GM21529 (cell line): ENCODE results near the gene UBE2E1.

Source experiments
- ATAC-seq: cut with Tn5 transposase; IDR thresholded peaks from one replicate; pipeline ENCODE4 v1.9.1; 2021; ENCODE audit not compliant: unreplicated experiment

The UBE2E1 gene

GRCh38 chr3:23805633-23806533 lies at the start of gene UBE2E1:
Gene UBE2E1 (plus strand): TSS chr3:23805955. CDS start chr3:23807270, 1,315 bp downstream.
- ATAC-seq = peak; percentile 60

GRCh38 chr3:23756206-23756840 lies 49.4 kb upstream of the UBE2E1 start:
- ATAC-seq = no peak

GRCh38 chr3:23758253-23758838 lies 47.4 kb upstream of the UBE2E1 start:
- ATAC-seq = no peak

- ATAC-seq = peak; percentile 4
Observed at GRCh38 chr3:23760325-23760724, 45.4 kb upstream of the UBE2E1 start.

- peak; percentile 45 for ATAC-seq
Observed at GRCh38 chr3:23760871-23761373, 44.8 kb upstream of the UBE2E1 start.

GRCh38 chr3:23761440-23761896 lies 44.3 kb upstream of the UBE2E1 start:
- peak; percentile 42 for ATAC-seq

- ATAC-seq = peak; percentile 80
Observed at GRCh38 chr3:23762214-23762613, 43.5 kb upstream of the UBE2E1 start.

GRCh38 chr3:23762759-23763477 lies 42.8 kb upstream of the UBE2E1 start:
- ATAC-seq = no peak

- no peak for ATAC-seq
Observed at GRCh38 chr3:23764407-23764806, 41.3 kb upstream of the UBE2E1 start.

GRCh38 chr3:23767546-23767945 lies 38.2 kb upstream of the UBE2E1 start:
- ATAC-seq = no peak

- ATAC-seq = no peak
Observed at GRCh38 chr3:23775254-23775909, 30.4 kb upstream of the UBE2E1 start.

- no peak for ATAC-seq
Observed at GRCh38 chr3:23776352-23776891, 29.3 kb upstream of the UBE2E1 start.

GRCh38 chr3:23778446-23778845 lies 27.3 kb upstream of the UBE2E1 start:
- ATAC-seq = no peak

- ATAC-seq = no peak
Observed at GRCh38 chr3:23779841-23780240, 25.9 kb upstream of the UBE2E1 start.

- no peak for ATAC-seq
Observed at GRCh38 chr3:23781051-23781450, 24.7 kb upstream of the UBE2E1 start.

- ATAC-seq = no peak
Observed at GRCh38 chr3:23781871-23782270, 23.9 kb upstream of the UBE2E1 start.

GRCh38 chr3:23785097-23785645 lies 20.6 kb upstream of the UBE2E1 start:
- ATAC-seq = no peak

GRCh38 chr3:23785882-23786281 lies 19.9 kb upstream of the UBE2E1 start:
- no peak for ATAC-seq

GRCh38 chr3:23791678-23792077 lies 14.1 kb upstream of the UBE2E1 start:
- no peak for ATAC-seq
